Ovary (tissue), 9 donors: Measurements from ENCODE around the gene ARHGEF28. TPM values are rescaled to one million over a fixed set of nuclear protein-coding genes. Genes with fewer than 3 reads are reported as not detected.
A peak's percentile ranks its signal among the peaks of the same experiment; 100 is the strongest.

Experiments
- DNase-seq, 5 donors: peaks; one replicate each; pipeline ENCODE4 v3.0.0-alpha.2; 2019 to 2020
- H3K27ac ChIP-seq, 2 donors: fragments of 200-600 bp; one replicate each; pipeline versions ENCODE4 v1.5.1 to v1.8.0; 2019 to 2022
- H3K27me3 ChIP-seq: fragments of 200-600 bp; one replicate; pipeline ENCODE4 v1.8.0; 2022
- H3K36me3 ChIP-seq: fragments of 200-600 bp; sonication (generic); one replicate; pipeline ENCODE4 v1.5.1; 2019
- H3K4me1 ChIP-seq: one replicate; pipeline ENCODE4 v1.8.1; 2013; ENCODE audit warnings: mild to moderate bottlenecking, moderate library complexity; ENCODE audit not compliant: insufficient read depth
- H3K4me3 ChIP-seq: fragments of 200-600 bp; sonication (generic); one replicate; pipeline ENCODE4 v1.5.1; 2017
- H3K9me3 ChIP-seq, 2 donors: fragments of 200-600 bp in 1 of 2; sonication (generic) in 1 of 2; one replicate each; pipeline versions ENCODE4 v1.5.1 to v1.8.1; 2013 to 2019; ENCODE audit warnings: mild to moderate bottlenecking in 1 of 2, moderate library complexity in 1 of 2
- CTCF ChIP-seq, 3 donors: fragments of 450-650 bp in 2 of 3; fragments of 200-600 bp in 1 of 3; IDR thresholded peaks; one replicate each; pipeline versions ENCODE4 v1.5.1 to v1.8.0; 2016 to 2022; ENCODE audit warnings: antibody characterized with exemption in 3 of 3, mild to moderate bottlenecking in 1 of 3
- EP300 ChIP-seq: sonication (generic); formaldehyde crosslinking; IDR thresholded peaks from one replicate; pipeline ENCODE4 v1.6.1; 2017; ENCODE audit warnings: antibody characterized with exemption
- POLR2A ChIP-seq: fragments of 450-650 bp; IDR thresholded peaks from one replicate; pipeline ENCODE4 v1.6.1; 2017; ENCODE audit warnings: antibody characterized with exemption, mild to moderate bottlenecking, moderate library complexity
- WGBS, 3 donors: extraction: QIAGEN DNeasy Blood & Tissue Kit in 1 of 3; methylation state at CpG; one replicate each; pipeline versions ENCODE4 v1.1.5 to v1.1.7; 2013 to 2017; 5-methylcytosine and 5-hydroxymethylcytosine counted together
- intact Hi-C, 4 donors: fragments of 100-400 bp; cut with DNase I; formaldehyde crosslinking; loops; one replicate each; pipeline versions ENCODE4 v1.11.0 to v1.15.1; 2022 to 2023
- polyA plus RNA-seq, 2 donors: library from polyadenylated mRNA; stranded (reverse); fragments of 200-250 nt in 1 of 2; fragments of 350-450 nt in 1 of 2; fragmentation: Illumina TruSeq in 1 of 2; extraction: RNeasy Lipid Tissue Mini Kit (QIAGEN cat#74804) in 1 of 2; gene quantifications; one replicate each; pipeline ENCODE4 v1.2.3, GENCODE V29; 2013 to 2014
- total RNA-seq, 7 donors: library from RNA; depleted of rRNA in 2 of 7; stranded (reverse); fragments of >200 nt in 2 of 7; fragmentation: NEBNext Ultra II Directional in 3 of 7; extraction: Animal tissue kit (Norgen Biotek cat#: 25700) in 3 of 7; gene quantifications; one replicate each; pipeline versions ENCODE4 v1.1.0 to v1.2.4, GENCODE V29; 2016 to 2023
- donor health status: DM: no; HTN: no; CAD: no; lungs with moderate emphysema.
- donor health status: DM: no; HTN: no; CAD: no.
- donor health status: Bipolar disorder and iron deficiency.
- donor health status: DM: yes; HTN: yes; CAD: no.
- donor health status: DM: no; HTN: no; CAD: no.
- donor health status: DM: yes; HTN: yes; CAD: no.

ARHGEF28 gene
- total and polyA plus RNA-seq, 9 donors: 21.5 to 75.6 (median 35.0) TPM

GRCh38 chr5:73629456-73629855 is 3.5 kb downstream of the ARHGEF28 start:
- peaks cover 3% of the 10 kb centered on the region for H3K4me1 ChIP-seq
- intact Hi-C loops: loop anchor here in 1 of 4 donors (10.0 kb wide), 1 partner anchor 65 kb away; no protein-coding TSS in a partner anchor

GRCh38 chr5:73630765-73631164 is 4.8 kb downstream of the ARHGEF28 start:
- H3K36me3 ChIP-seq: no peaks in the 10 kb centered on the region
- intact Hi-C loops: no loop called here
- H3K27ac ChIP-seq: no peak overlapping the region
- no peak overlapping the region for H3K4me3 ChIP-seq
- H3K4me1 ChIP-seq: peaks cover 2% of the 10 kb centered on the region
- H3K9me3 ChIP-seq: no peaks in the 10 kb centered on the region
- TF ChIP-seq EP300 (no peak), POLR2A (no peak), CTCF (IDR thresholded peaks at IDR 0.05) (no peak)
- no peaks in the 10 kb centered on the region for H3K27me3 ChIP-seq
- DNase-seq: no peak

More at GRCh38 chr5:73629456-73629855, 3.5 kb downstream of the ARHGEF28 start:
- Histone ChIP-seq H3K4me3 (no peak overlapping the region), H3K27me3 (no peaks in the 10 kb centered on the region), H3K36me3 (no peaks in the 10 kb centered on the region), H3K27ac (no peak overlapping the region), H3K9me3 (no peaks in the 10 kb centered on the region)
- DNase-seq: no peak
- no peak for TF ChIP-seq POLR2A
- no peak for TF ChIP-seq CTCF (IDR thresholded peaks at IDR 0.05)

- intact Hi-C loops: no loop called here
- peak overlapping the region in 1 of 2 donors; percentile 20 for H3K27ac ChIP-seq
- peaks cover 2% of the 10 kb centered on the region for H3K4me1 ChIP-seq
Observed at GRCh38 chr5:73631500-73631899, 5.5 kb downstream of the ARHGEF28 start.

GRCh38 chr5:73633060-73633459 is 7.1 kb downstream of the ARHGEF28 start:
- H3K36me3 ChIP-seq: no peaks in the 10 kb centered on the region
- 88 to 90% (median 89%) methylated on average over 5 of the region's 5 CpGs for WGBS, 3 donors
- no peaks in the 10 kb centered on the region for H3K27me3 ChIP-seq
- H3K4me3 ChIP-seq: no peak overlapping the region
- TF ChIP-seq POLR2A (no peak), EP300 (no peak), CTCF (IDR thresholded peaks at IDR 0.05) (no peak)
- no peak overlapping the region for H3K27ac ChIP-seq
- H3K9me3 ChIP-seq: no peaks in the 10 kb centered on the region
- no peaks in the 10 kb centered on the region for H3K4me1 ChIP-seq
- no peak for DNase-seq
- intact Hi-C loops: no loop called here

More at GRCh38 chr5:73631500-73631899, 5.5 kb downstream of the ARHGEF28 start:
- Histone ChIP-seq H3K9me3 (no peaks in the 10 kb centered on the region), H3K27me3 (no peaks in the 10 kb centered on the region), H3K36me3 (no peaks in the 10 kb centered on the region), H3K4me3 (no peak overlapping the region)
- TF ChIP-seq POLR2A: no peak
- TF ChIP-seq EP300: no peak
- no peak for TF ChIP-seq CTCF (IDR thresholded peaks at IDR 0.05)
- no peak for DNase-seq

GRCh38 chr5:73636408-73636807 is 10.4 kb downstream of the ARHGEF28 start:
- DNase-seq: no peak
- Histone ChIP-seq H3K4me1 (peaks cover 4% of the 10 kb centered on the region), H3K9me3 (no peaks in the 10 kb centered on the region), H3K27ac (peak overlapping the region in 1 of 2 donors; percentile 24), H3K36me3 (no peaks in the 10 kb centered on the region), H3K27me3 (no peaks in the 10 kb centered on the region), H3K4me3 (no peak overlapping the region)
- intact Hi-C loops: no loop called here
- 74 to 86% (median 82%) methylated on average over 3 of the region's 3 CpGs for WGBS, 3 donors
- TF ChIP-seq EP300: no peak
- no peak for TF ChIP-seq POLR2A
- TF ChIP-seq CTCF (IDR thresholded peaks at IDR 0.05): no peak
